ENCODE results near the gene OR4D11. TPM values are rescaled to one million over a fixed set of nuclear protein-coding genes. Genes with fewer than 3 reads are reported as not detected.

OR4D11 gene
- not detected for total RNA-seq
- long read RNA-seq, result 0 reads

DNA sequence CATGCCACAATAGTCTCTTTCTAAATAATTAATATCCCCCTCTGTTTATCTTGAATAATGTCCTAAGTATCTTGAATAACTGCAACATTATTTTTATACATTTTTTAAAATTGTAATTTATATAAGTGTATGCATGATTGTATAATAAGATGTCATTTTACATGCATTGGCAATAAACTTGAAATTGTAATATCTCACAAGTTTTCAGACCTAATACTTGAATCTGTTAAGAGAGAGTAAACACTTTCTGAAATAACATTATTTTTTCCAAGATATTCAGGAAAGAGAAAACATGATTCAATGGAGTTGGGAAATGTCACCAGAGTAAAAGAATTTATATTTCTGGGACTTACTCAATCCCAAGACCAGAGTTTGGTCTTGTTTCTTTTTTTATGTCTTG lies at the start of gene OR4D11:
Gene OR4D11, plus strand, starts transcription at position 301 of the 400 bp plus-strand sequence. Its CDS starts 0 bp downstream, at position 301.
- Histone ChIP-seq H3K9me3 (no peaks in the 10 kb centered on the region), H3K4me1 (no peaks in the 10 kb centered on the region), H3K27me3 (no peaks in the 10 kb centered on the region), H3K36me3 (no peaks in the 10 kb centered on the region), H3K4me3 (no peak within 1 kb of the TSS), H3K27ac (no peak within 1 kb of the TSS)
- TF ChIP-seq, protein P1, sequence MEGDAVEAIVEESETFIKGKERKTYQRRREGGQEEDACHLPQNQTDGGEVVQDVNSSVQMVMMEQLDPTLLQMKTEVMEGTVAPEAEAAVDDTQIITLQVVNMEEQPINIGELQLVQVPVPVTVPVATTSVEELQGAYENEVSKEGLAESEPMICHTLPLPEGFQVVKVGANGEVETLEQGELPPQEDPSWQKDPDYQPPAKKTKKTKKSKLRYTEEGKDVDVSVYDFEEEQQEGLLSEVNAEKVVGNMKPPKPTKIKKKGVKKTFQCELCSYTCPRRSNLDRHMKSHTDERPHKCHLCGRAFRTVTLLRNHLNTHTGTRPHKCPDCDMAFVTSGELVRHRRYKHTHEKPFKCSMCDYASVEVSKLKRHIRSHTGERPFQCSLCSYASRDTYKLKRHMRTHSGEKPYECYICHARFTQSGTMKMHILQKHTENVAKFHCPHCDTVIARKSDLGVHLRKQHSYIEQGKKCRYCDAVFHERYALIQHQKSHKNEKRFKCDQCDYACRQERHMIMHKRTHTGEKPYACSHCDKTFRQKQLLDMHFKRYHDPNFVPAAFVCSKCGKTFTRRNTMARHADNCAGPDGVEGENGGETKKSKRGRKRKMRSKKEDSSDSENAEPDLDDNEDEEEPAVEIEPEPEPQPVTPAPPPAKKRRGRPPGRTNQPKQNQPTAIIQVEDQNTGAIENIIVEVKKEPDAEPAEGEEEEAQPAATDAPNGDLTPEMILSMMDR (IDR thresholded peaks at IDR 0.05), result no peak
- intact Hi-C loops (cut with DNase I), result no loop called here
- DNase-seq, result no peak
- no peak for ATAC-seq

DNA sequence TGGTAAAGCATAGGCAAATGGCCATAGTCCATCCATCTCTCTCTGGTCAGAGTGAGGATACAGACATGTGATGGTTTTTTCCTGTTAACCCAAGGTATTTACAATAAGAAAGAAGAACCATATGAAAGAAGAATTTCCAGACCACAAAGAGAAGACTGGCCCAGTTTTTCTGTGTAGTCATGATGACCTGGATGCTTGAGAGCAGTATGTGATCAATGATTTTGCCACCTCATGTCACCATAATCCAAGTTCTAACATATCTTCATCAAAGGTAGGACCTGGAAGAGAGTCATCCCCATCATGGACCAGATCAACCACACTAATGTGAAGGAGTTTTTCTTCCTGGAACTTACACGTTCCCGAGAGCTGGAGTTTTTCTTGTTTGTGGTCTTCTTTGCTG lies 46.7 kb upstream of the OR4D11 start, which contains the start of gene OR4D6:
Gene OR4D6, plus strand, starts transcription at position 301 of the 400 bp plus-strand sequence. Its CDS starts 0 bp downstream, at position 301.
- H3K4me3 ChIP-seq, result no peak within 1 kb of the TSS
- TF ChIP-seq, protein P1 (IDR thresholded peaks at IDR 0.05), result no peak
- no peaks in the 10 kb centered on the region for H3K9me3 ChIP-seq
- intact Hi-C loops (cut with DNase I), result no loop called here
- H3K36me3 ChIP-seq, result no peaks in the 10 kb centered on the region
- ATAC-seq (no peak), DNase-seq (no peak)
- H3K27me3 ChIP-seq, result no peaks in the 10 kb centered on the region
- no peak within 1 kb of the TSS for H3K27ac ChIP-seq
- no peaks in the 10 kb centered on the region for H3K4me1 ChIP-seq

DNA sequence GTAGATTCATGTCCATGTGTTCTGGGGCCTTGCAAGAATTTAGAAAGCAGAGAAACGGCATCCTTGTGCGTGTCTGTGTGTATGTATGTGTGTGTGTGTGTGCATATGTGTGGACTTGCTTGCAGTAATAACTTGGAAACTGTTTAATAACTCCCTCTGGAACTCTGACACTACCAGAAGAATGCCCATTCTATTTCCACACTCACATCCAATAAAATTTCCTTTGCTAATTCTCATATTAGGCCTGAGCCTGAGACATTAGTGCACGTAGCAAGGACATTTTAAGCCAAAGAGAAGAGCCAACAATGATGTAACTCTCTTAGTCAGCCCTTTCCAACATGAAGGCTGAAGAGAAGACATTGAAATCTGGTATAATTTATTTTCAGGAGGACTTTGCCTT lies 43.5 kb upstream of the OR4D11 start:
- H3K36me3 ChIP-seq, result no peaks in the 10 kb centered on the region
- H3K4me1 ChIP-seq, result no peaks in the 10 kb centered on the region
- intact Hi-C loops (cut with DNase I), result no loop called here
- ATAC-seq (no peak), DNase-seq (no peak)
- no peak overlapping the region for H3K4me3 ChIP-seq
- H3K9me3 ChIP-seq, result no peaks in the 10 kb centered on the region
- no peaks in the 10 kb centered on the region for H3K27me3 ChIP-seq
- TF ChIP-seq, protein P1 (IDR thresholded peaks at IDR 0.05), result no peak
- no peak overlapping the region for H3K27ac ChIP-seq

DNA sequence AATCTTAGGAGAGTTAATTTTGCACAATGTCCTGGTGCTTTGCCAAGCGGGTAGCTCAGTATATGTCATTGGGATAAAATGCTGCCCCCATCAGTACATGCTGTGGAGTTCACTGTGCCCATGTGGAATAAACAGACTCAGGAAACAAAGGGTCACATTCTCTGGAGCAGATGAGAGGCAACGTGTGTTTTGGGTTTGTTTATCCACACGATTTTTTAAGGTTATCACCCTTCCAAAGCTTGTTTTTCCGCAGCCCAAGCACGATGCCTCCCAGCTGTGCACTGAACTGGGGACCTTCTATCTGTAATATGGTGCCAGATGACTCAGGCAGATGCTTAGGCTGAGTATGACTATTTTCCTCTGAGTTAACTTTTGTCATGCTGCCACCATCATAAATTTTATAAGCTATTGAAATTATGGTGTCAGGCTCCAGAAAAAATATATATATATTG lies 40.2 kb upstream of the OR4D11 start:
- no peak overlapping the region for H3K4me3 ChIP-seq
- H3K27ac ChIP-seq, result no peak overlapping the region
- intact Hi-C loops (cut with DNase I), result no loop called here
- H3K4me1 ChIP-seq, result no peaks in the 10 kb centered on the region
- TF ChIP-seq, protein P1 (IDR thresholded peaks at IDR 0.05), result no peak
- H3K36me3 ChIP-seq, result no peaks in the 10 kb centered on the region
- DNase-seq (no peak), ATAC-seq (no peak)
- H3K27me3 ChIP-seq, result no peaks in the 10 kb centered on the region
- no peaks in the 10 kb centered on the region for H3K9me3 ChIP-seq

DNA sequence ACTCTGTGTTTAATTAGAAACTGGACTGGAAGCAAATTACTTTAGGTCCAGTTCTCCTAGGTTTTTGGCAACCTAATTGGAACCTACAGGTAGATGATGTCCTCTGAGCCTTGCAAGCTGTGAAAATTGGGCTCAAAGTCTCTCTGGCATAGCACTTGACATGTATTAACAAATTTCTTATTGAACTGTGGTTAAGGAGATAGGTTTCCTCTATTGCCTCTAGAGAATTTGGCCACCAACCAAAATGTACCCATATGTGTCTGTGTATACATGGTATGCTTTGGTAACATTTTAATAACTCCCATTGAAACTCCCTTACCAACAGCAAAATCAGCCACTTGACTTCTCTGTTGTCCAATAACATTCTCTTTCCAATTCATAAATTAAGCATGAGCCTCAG lies 30.4 kb upstream of the OR4D11 start, which contains the start of gene OR4D10:
Gene OR4D10, plus strand, starts transcription at position 301 of the 400 bp plus-strand sequence. CDS start 4,115 bp downstream, outside the sequence.
- H3K36me3 ChIP-seq, result no peaks in the 10 kb centered on the region
- H3K9me3 ChIP-seq, result no peaks in the 10 kb centered on the region
- H3K4me1 ChIP-seq, result no peaks in the 10 kb centered on the region
- H3K27me3 ChIP-seq, result no peaks in the 10 kb centered on the region
- ATAC-seq (no peak), DNase-seq (no peak)
- intact Hi-C loops (cut with DNase I), result no loop called here
- no peak within 1 kb of the TSS for H3K27ac ChIP-seq
- no peak within 1 kb of the TSS for H3K4me3 ChIP-seq
- TF ChIP-seq, protein P1 (IDR thresholded peaks at IDR 0.05), result no peak

DNA sequence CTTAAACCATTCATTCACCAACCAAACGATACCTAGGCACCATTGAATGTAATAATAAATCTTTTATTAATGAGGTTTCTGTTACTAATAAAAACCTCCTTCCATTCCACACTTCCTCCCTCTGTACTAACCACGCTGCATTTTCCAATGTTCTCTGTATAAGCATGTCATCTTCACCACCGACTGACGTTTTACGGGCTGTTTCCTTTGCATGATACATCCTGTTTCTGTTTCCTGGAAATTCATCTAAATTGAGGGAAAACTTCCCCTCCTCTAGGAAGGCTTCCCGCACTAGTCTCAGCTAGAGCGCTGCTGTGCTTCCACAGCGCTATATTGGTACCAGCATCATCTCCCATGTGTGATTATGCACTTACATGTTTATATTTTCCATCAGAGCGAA lies 28.2 kb upstream of the OR4D11 start:
- no peaks in the 10 kb centered on the region for H3K4me1 ChIP-seq
- ATAC-seq (no peak), DNase-seq (no peak)
- H3K4me3 ChIP-seq, result no peak overlapping the region
- no peaks in the 10 kb centered on the region for H3K9me3 ChIP-seq
- H3K27me3 ChIP-seq, result no peaks in the 10 kb centered on the region
- no peaks in the 10 kb centered on the region for H3K36me3 ChIP-seq
- intact Hi-C loops (cut with DNase I), result no loop called here
- TF ChIP-seq, protein P1 (IDR thresholded peaks at IDR 0.05), result no peak
- no peak overlapping the region for H3K27ac ChIP-seq

All from upper lobe of right lung (tissue), 1 donor.